Nephron (organoid): ENCODE results near the gene NKD2.

Experiments
- H3K27ac Mint-ChIP-seq, 3 experiments: 2 replicates each; pipeline ENCODE4 v1.8.0; 2020; ENCODE audit warnings: mixed read lengths in 3 of 3, mild to moderate bottlenecking in 2 of 3, moderate library complexity in 1 of 3
- H3K27me3 Mint-ChIP-seq: 2 replicates; pipeline ENCODE4 v1.8.0; 2021; ENCODE audit warnings: low read depth, mild to moderate bottlenecking, moderate library complexity, mixed read lengths
- H3K36me3 Mint-ChIP-seq: 2 replicates; pipeline ENCODE4 v1.8.0; 2020; ENCODE audit warnings: low read depth, mixed read lengths
- H3K4me1 Mint-ChIP-seq: 2 replicates; pipeline ENCODE4 v1.8.0; 2020; ENCODE audit warnings: mixed read lengths
- H3K4me3 Mint-ChIP-seq, 3 experiments: 2 replicates each; pipeline ENCODE4 v1.8.0; 2020; ENCODE audit warnings: mild to moderate bottlenecking in 3 of 3, mixed read lengths in 3 of 3, moderate library complexity in 2 of 3
- H3K9me3 Mint-ChIP-seq: 2 replicates; pipeline ENCODE4 v1.8.0; 2020; ENCODE audit warnings: mixed read lengths
- CTCF ChIP-seq, 3 experiments: fragments of 200-600 bp; sonication (generic); IDR thresholded peaks; one replicate each; pipeline ENCODE4 v1.5.0; 2021; ENCODE audit warnings: antibody characterized with exemption in 3 of 3; ENCODE audit not compliant: unreplicated experiment in 3 of 3

The NKD2 gene

GRCh38 chr5:1002836-1003235, 5.8 kb upstream of the NKD2 start:
- Mint-ChIP-seq H3K27me3 (peaks cover 40% of the 10 kb centered on the region), H3K4me3 (peak overlapping the region; percentile 31 to 64 (median 34)), H3K27ac (peak overlapping the region in 1 of 3 experiments; percentile 18), H3K9me3 (no peaks in the 10 kb centered on the region), H3K36me3 (no peaks in the 10 kb centered on the region), H3K4me1 (peaks cover 25% of the 10 kb centered on the region)
- TF ChIP-seq CTCF (IDR thresholded peaks at IDR 0.05; ENCODE audit: unreplicated experiment in 3 of 3), result no peak

- Mint-ChIP-seq H3K27ac (peak overlapping the region in 1 of 3 experiments; percentile 49), H3K27me3 (peaks cover 43% of the 10 kb centered on the region), H3K9me3 (no peaks in the 10 kb centered on the region), H3K36me3 (no peaks in the 10 kb centered on the region), H3K4me3 (peak overlapping the region; percentile 64 to 78 (median 69)), H3K4me1 (peaks cover 25% of the 10 kb centered on the region)
- TF ChIP-seq CTCF (IDR thresholded peaks at IDR 0.05; ENCODE audit: unreplicated experiment in 3 of 3), result no peak
These were observed 5.2 kb upstream of the NKD2 start for GRCh38 chr5:1003296-1003937.

GRCh38 chr5:1004461-1005248, 3.9 kb upstream of the NKD2 start:
- Mint-ChIP-seq H3K4me3 (peak overlapping the region; percentile 77 to 78 (median 78)), H3K9me3 (no peaks in the 10 kb centered on the region), H3K36me3 (no peaks in the 10 kb centered on the region), H3K27ac (no peak overlapping the region), H3K4me1 (peaks cover 19% of the 10 kb centered on the region), H3K27me3 (peaks cover 45% of the 10 kb centered on the region)
- TF ChIP-seq CTCF (IDR thresholded peaks at IDR 0.05; ENCODE audit: unreplicated experiment in 3 of 3), result peak; percentile 32 to 61 (median 33)

- Mint-ChIP-seq H3K4me1 (peaks cover 19% of the 10 kb centered on the region), H3K36me3 (no peaks in the 10 kb centered on the region), H3K27ac (peak overlapping the region in 1 of 3 experiments; percentile 40), H3K27me3 (peaks cover 50% of the 10 kb centered on the region), H3K9me3 (no peaks in the 10 kb centered on the region), H3K4me3 (peak overlapping the region in 2 of 3 experiments; percentile 64 to 71)
- no peak for TF ChIP-seq CTCF (IDR thresholded peaks at IDR 0.05; ENCODE audit: unreplicated experiment in 3 of 3)
These were observed 3.3 kb upstream of the NKD2 start for GRCh38 chr5:1005249-1005851.

GRCh38 chr5:1005904-1006655, 2.5 kb upstream of the NKD2 start:
- H3K27ac Mint-ChIP-seq, result peak overlapping the region in 1 of 3 experiments; percentile 40
- H3K4me3 Mint-ChIP-seq, result peak overlapping the region; percentile 64 to 71 (median 70)
- H3K4me1 Mint-ChIP-seq, result peaks cover 21% of the 10 kb centered on the region
- no peak for TF ChIP-seq CTCF (IDR thresholded peaks at IDR 0.05; ENCODE audit: unreplicated experiment in 3 of 3)
- H3K9me3 Mint-ChIP-seq, result no peaks in the 10 kb centered on the region
- H3K27me3 Mint-ChIP-seq, result peaks cover 55% of the 10 kb centered on the region
- H3K36me3 Mint-ChIP-seq, result no peaks in the 10 kb centered on the region
